HG03558 (cell line): Measurements from ENCODE around the gene FZR1.

Source experiments
- ATAC-seq: cut with Tn5 transposase; IDR thresholded peaks from one replicate; pipeline ENCODE4 v1.9.1; 2021; ENCODE audit warnings: moderate number of reproducible peaks; ENCODE audit not compliant: unreplicated experiment; ENCODE audit errors: extremely low read depth

Gene FZR1

DNA sequence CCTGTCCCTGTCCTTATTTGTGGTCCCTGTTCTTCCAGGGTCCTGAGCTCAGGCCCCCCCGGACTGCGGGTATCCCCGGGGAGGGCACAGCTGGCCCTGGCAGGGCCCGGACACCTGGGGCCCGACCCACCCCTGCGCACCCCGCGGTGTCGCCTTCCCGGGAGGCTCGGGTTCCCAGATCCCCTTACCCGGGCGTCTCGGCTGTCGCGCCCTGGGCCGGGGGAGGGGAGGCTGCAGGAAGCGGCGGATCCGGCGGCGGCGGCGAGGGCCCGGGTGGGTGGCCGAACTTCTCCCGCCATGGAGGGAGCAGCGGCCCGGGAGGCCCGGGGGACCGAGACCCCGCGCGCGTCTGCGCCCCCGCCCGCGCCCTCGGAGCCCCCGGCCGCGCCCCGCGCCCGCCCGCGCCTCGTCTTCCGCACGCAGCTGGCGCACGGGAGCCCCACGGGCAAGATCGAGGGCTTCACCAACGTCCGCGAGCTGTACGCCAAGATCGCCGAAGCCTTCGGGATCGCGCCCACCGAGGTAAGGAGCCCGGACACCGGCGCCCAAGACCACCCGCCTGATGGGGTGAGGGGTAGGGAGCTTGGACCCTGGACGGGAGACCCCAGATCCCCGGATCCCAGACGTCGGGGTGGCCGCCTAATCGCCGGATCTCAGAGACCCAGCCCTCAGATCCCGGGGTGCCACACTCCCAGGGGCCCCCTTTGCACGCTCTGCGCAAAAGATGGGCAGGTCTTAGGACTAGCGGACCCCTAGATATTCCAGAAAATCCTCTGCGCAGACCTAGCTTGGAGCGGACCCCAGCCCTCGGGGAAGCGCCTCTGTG is 79.4 kb downstream of the FZR1 start, which contains the start of gene GIPC3:
Gene GIPC3, plus strand, starts transcription at position 178 of the 826 bp plus-strand sequence. Its CDS starts 120 bp downstream, at position 298.
- no peak for ATAC-seq

DNA sequence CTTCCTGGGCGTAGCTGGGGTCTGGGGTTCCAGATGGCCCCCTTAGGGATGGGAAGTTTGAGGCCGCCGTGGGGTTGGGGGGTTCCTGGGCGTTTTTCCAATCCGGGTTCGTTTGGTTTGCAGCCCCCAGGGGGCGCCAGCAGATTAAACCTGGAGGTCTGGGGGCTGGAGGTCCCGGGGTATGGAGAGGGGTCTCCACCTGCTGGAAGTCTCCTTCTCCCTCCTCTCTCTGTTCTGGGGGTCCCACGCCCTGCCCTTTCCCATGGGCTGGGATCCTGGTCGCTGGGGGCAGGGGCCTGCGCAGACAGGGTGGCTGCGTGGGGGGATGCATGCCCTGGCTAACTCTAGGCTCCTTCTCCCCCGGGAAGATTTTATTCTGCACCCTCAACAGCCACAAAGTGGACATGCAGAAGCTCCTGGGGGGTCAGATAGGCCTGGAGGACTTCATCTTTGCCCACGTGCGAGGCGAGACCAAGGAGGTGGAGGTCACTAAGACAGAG is 80.1 kb downstream of the FZR1 start:
- ATAC-seq: no peak

DNA sequence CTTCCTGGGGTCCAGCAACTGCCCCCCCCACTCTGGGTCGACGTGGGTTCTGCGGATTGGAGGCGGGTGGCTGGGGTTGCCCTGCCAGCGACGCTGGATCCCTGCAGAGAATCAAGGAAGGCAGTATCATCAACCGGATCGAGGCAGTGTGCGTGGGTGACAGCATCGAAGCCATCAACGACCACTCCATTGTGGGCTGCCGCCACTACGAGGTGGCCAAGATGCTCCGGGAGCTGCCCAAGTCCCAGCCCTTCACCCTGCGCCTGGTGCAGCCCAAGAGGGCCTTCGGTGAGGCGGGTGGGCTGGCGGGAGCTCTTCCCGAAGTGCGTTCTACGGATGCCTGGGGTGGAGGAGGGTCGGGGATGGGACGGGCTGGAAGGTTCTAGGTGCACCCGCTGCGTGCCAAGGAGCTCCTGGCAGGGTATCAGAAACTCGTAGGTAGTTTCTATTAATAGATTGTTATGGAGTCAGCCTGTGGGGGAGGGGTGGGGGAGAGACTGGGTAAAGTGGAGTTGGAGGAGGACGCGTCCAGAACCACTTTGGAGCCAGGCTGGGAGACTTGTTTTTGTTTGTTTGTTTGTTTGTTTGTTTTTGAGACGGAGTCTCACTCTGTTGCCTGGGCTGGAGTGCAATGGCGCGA is 80.7 kb downstream of the FZR1 start:
- no peak for ATAC-seq
